ENCODE measurements around the gene SUGCT.

Gene SUGCT

DNA sequence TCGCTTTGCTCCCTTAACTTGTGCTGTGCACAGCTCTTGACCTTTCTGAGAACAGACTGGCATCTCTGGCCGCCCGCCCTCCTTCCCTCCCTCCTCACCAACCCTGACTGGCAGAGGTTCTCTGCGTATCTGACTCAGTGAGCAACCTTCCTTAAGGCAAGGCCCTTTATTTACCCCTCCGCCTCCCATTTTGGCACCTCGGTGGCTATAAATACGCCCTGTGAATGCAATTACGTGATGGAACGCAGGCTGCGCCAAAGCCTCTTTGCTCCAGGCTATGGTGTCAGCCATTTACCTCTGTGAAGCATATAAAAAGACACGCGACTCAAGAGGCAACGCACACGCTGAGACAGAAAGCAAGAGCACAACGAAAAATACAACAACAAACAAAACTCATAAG is 764.3 kb downstream of the SUGCT start:
- no peak overlapping the region for H2AFZ ChIP-seq (ENCODE audit: low read length)
- no peaks in the 10 kb centered on the region for H4K20me1 ChIP-seq (ENCODE audit: insufficient read depth, low read length, poor library complexity, severe bottlenecking)
- no peaks in the 10 kb centered on the region for H3F3A ChIP-seq (ENCODE audit: low read depth)
- H3K79me2 ChIP-seq (ENCODE audit: insufficient read depth, low read length) = no peaks in the 10 kb centered on the region
- H3K4me3 ChIP-seq (ENCODE audit: low read length, poor library complexity, severe bottlenecking) = no peak overlapping the region
- H3K36me3 ChIP-seq (ENCODE audit: insufficient read depth, low read length) = no peaks in the 10 kb centered on the region
- no peaks in the 10 kb centered on the region for H3K27me3 ChIP-seq (ENCODE audit: insufficient read depth, low read length, poor library complexity, severe bottlenecking)
- no peak for TF ChIP-seq CTCF (conservative IDR thresholded peaks at IDR 0.05; ENCODE audit: low read length)
- TF ChIP-seq EZH2phosphoT487 (IDR thresholded peaks at IDR 0.05; ENCODE audit: borderline replicate concordance) = no peak
- H3K9me3 ChIP-seq (ENCODE audit: insufficient read depth, low read depth, low read length) = no peaks in the 10 kb centered on the region
- H3K9ac ChIP-seq (ENCODE audit: low read depth, low read length, poor library complexity, severe bottlenecking) = no peak overlapping the region
- no peaks in the 10 kb centered on the region for H3K4me1 ChIP-seq (ENCODE audit: insufficient read depth, low read length, poor library complexity, severe bottlenecking)
- H3K9me2 ChIP-seq (replicated peaks; ENCODE audit: low read depth, low read length) = no peaks in the 10 kb centered on the region
- H3K4me2 ChIP-seq (ENCODE audit: low read depth, low read length, poor library complexity, severe bottlenecking) = no peak overlapping the region

- no peak overlapping the region for H2AFZ ChIP-seq (ENCODE audit: low read length)
- no peak for TF ChIP-seq CTCF (conservative IDR thresholded peaks at IDR 0.05; ENCODE audit: low read length)
- no peak for TF ChIP-seq EZH2phosphoT487 (IDR thresholded peaks at IDR 0.05; ENCODE audit: borderline replicate concordance)
- H3K4me2 ChIP-seq (ENCODE audit: low read depth, low read length, poor library complexity, severe bottlenecking) = no peak overlapping the region
- H3K79me2 ChIP-seq (ENCODE audit: insufficient read depth, low read length) = no peaks in the 10 kb centered on the region
- no peaks in the 10 kb centered on the region for H3K4me1 ChIP-seq (ENCODE audit: insufficient read depth, low read length, poor library complexity, severe bottlenecking)
- H4K20me1 ChIP-seq (ENCODE audit: insufficient read depth, low read length, poor library complexity, severe bottlenecking) = no peaks in the 10 kb centered on the region
- no peak overlapping the region for H3K4me3 ChIP-seq (ENCODE audit: low read length, poor library complexity, severe bottlenecking)
- H3K9me2 ChIP-seq (replicated peaks; ENCODE audit: low read depth, low read length) = no peaks in the 10 kb centered on the region
- H3K9ac ChIP-seq (ENCODE audit: low read depth, low read length, poor library complexity, severe bottlenecking) = no peak overlapping the region
- H3K36me3 ChIP-seq (ENCODE audit: insufficient read depth, low read length) = no peaks in the 10 kb centered on the region
- H3K9me3 ChIP-seq (ENCODE audit: insufficient read depth, low read depth, low read length) = no peaks in the 10 kb centered on the region
- no peaks in the 10 kb centered on the region for H3K27me3 ChIP-seq (ENCODE audit: insufficient read depth, low read length, poor library complexity, severe bottlenecking)
- no peaks in the 10 kb centered on the region for H3F3A ChIP-seq (ENCODE audit: low read depth)
Measured at GRCh38 chr7:40899636-40900507, 765.1 kb downstream of the SUGCT start.

DNA sequence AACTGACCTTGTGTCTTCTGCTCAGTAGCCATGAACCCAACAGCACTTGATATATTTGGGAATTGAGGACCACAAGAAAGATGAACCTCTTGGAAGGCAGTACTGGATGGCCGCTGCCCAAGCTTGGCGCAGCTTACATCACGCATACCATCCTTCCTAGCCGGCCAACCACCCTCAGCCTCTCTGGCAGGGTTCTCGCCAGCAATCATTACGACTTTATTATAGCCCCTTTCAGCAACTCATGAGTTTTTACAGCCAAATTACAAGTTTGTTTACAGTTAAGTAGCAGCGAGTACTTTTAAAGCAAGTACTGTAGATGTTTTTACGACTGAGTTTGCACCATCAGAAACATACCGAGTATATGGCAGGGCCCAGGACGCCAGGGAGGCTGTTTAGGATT is 769.1 kb downstream of the SUGCT start:
- no peaks in the 10 kb centered on the region for H4K20me1 ChIP-seq (ENCODE audit: insufficient read depth, low read length, poor library complexity, severe bottlenecking)
- no peaks in the 10 kb centered on the region for H3K9me3 ChIP-seq (ENCODE audit: insufficient read depth, low read depth, low read length)
- no peak for TF ChIP-seq EZH2phosphoT487 (IDR thresholded peaks at IDR 0.05; ENCODE audit: borderline replicate concordance)
- TF ChIP-seq CTCF (conservative IDR thresholded peaks at IDR 0.05; ENCODE audit: low read length) = no peak
- no peaks in the 10 kb centered on the region for H3K4me1 ChIP-seq (ENCODE audit: insufficient read depth, low read length, poor library complexity, severe bottlenecking)
- no peaks in the 10 kb centered on the region for H3K36me3 ChIP-seq (ENCODE audit: insufficient read depth, low read length)
- no peak overlapping the region for H3K4me3 ChIP-seq (ENCODE audit: low read length, poor library complexity, severe bottlenecking)
- H3K4me2 ChIP-seq (ENCODE audit: low read depth, low read length, poor library complexity, severe bottlenecking) = no peak overlapping the region
- H3K9ac ChIP-seq (ENCODE audit: low read depth, low read length, poor library complexity, severe bottlenecking) = no peak overlapping the region
- H2AFZ ChIP-seq (ENCODE audit: low read length) = no peak overlapping the region
- no peaks in the 10 kb centered on the region for H3K9me2 ChIP-seq (replicated peaks; ENCODE audit: low read depth, low read length)
- no peaks in the 10 kb centered on the region for H3F3A ChIP-seq (ENCODE audit: low read depth)
- H3K27me3 ChIP-seq (ENCODE audit: insufficient read depth, low read length, poor library complexity, severe bottlenecking) = no peaks in the 10 kb centered on the region
- no peaks in the 10 kb centered on the region for H3K79me2 ChIP-seq (ENCODE audit: insufficient read depth, low read length)
